Common myeloid progenitor, CD34-positive (primary cell): ENCODE data around the gene KRTAP6-2.

ENCODE experiments used
- CTCF ChIA-PET: fragments of 350-600 bp; sonication (Branson Sonifier 250); formaldehyde crosslinking; loops from one replicate; lab custom pipeline; 2021; ENCODE audit warnings: antibody characterized with exemption; lab: Charles Lee
- POLR2A ChIA-PET: fragments of 350-600 bp; sonication (Branson Sonifier 250); formaldehyde crosslinking; loops from one replicate; lab custom pipeline; 2021; ENCODE audit warnings: antibody characterized with exemption; lab: Charles Lee
- DNase-seq, 3 donors: peaks; one replicate each; pipeline versions ENCODE4 v3.0.0 to v3.0.0-alpha.2; 2013
- H3K27ac ChIP-seq, 2 experiments: 1 replicate in 1 of 2; 2 replicates in 1 of 2; pipeline ENCODE4 v1.7.0; 2013; ENCODE audit warnings: inconsistent platforms in 2 of 2, low read length in 2 of 2, mild to moderate bottlenecking in 2 of 2, low read depth in 1 of 2, moderate library complexity in 1 of 2; ENCODE audit not compliant: severe bottlenecking in 2 of 2, insufficient read depth in 1 of 2, poor library complexity in 1 of 2
- H3K27me3 ChIP-seq, 5 experiments: replicated peaks in 2 of 5; 1 replicate in 3 of 5; 2 replicates in 2 of 5; pipeline versions ENCODE4 v1.6.1 to v1.7.0; 2013; ENCODE audit warnings: low read length in 4 of 5, mild to moderate bottlenecking in 2 of 5, moderate library complexity in 2 of 5, inconsistent platforms in 1 of 5; ENCODE audit not compliant: insufficient read depth in 5 of 5, control insufficient read depth in 4 of 5
- H3K36me3 ChIP-seq, 4 experiments: 1 replicate in 2 of 4; 2 replicates in 2 of 4; pipeline versions ENCODE4 v1.6.1 to v1.7.0; 2013; ENCODE audit warnings: low read length in 3 of 4, control low read depth in 1 of 4, mild to moderate bottlenecking in 1 of 4; ENCODE audit not compliant: control insufficient read depth in 4 of 4, insufficient read depth in 4 of 4
- H3K4me1 ChIP-seq, 4 experiments: 1 replicate in 3 of 4; 2 replicates in 1 of 4; pipeline versions ENCODE4 v1.6.1 to v1.7.1; 2013; ENCODE audit warnings: low read length in 3 of 4, mild to moderate bottlenecking in 3 of 4, control low read depth in 1 of 4, inconsistent platforms in 1 of 4, moderate library complexity in 1 of 4; ENCODE audit not compliant: control insufficient read depth in 4 of 4, insufficient read depth in 4 of 4; ENCODE audit errors: control extremely low read depth in 1 of 4
- H3K4me3 ChIP-seq, 7 experiments: 1 replicate in 4 of 7; 2 replicates in 3 of 7; pipeline versions ENCODE4 v1.5.1 to v1.7.0; 2013; ENCODE audit warnings: mild to moderate bottlenecking in 7 of 7, low read length in 6 of 7, moderate library complexity in 6 of 7, inconsistent platforms in 2 of 7, low read depth in 2 of 7, control low read depth in 1 of 7; ENCODE audit not compliant: insufficient read depth in 4 of 7, control insufficient read depth in 1 of 7; ENCODE audit errors: extremely low read depth in 1 of 7
- H3K9me3 ChIP-seq, 5 experiments: 1 replicate in 4 of 5; 2 replicates in 1 of 5; pipeline versions ENCODE4 v1.6.1 to v1.7.1; 2013; ENCODE audit warnings: low read length in 4 of 5, mild to moderate bottlenecking in 2 of 5, inconsistent platforms in 1 of 5, low read depth in 1 of 5, moderate library complexity in 1 of 5; ENCODE audit not compliant: control insufficient read depth in 4 of 5, insufficient read depth in 2 of 5; ENCODE audit errors: control extremely low read depth in 1 of 5
- WGBS: methylation state at CpG from one replicate; pipeline ENCODE4 v1.1.5; 2013; ENCODE audit not compliant: insufficient coverage; 5-methylcytosine and 5-hydroxymethylcytosine counted together

Gene KRTAP6-2

GRCh38 chr21:30612132-30612531 lies 13.4 kb upstream of the KRTAP6-2 start:
- POLR2A ChIA-PET: no interaction called here

GRCh38 chr21:30605968-30606367 lies 7.3 kb upstream of the KRTAP6-2 start:
- POLR2A ChIA-PET: no interaction called here

More at GRCh38 chr21:30612132-30612531, 13.4 kb upstream of the KRTAP6-2 start:
- no peak overlapping the region for H3K27ac ChIP-seq
- 100% methylated on average over 1 of the region's 2 CpGs for WGBS
- no peak for DNase-seq
- H3K27me3 ChIP-seq: no peaks in the 10 kb centered on the region
- CTCF ChIA-PET: no interaction called here
- H3K36me3 ChIP-seq: no peaks in the 10 kb centered on the region
- H3K4me1 ChIP-seq: no peaks in the 10 kb centered on the region
- H3K9me3 ChIP-seq: no peaks in the 10 kb centered on the region
- H3K4me3 ChIP-seq: no peak overlapping the region

GRCh38 chr21:30600787-30601186 lies 2.1 kb upstream of the KRTAP6-2 start, which contains the start of gene KRTAP22-1:
TSS of gene KRTAP22-1 (plus strand) at chr21:30601087.
- no peaks in the 10 kb centered on the region for H3K9me3 ChIP-seq
- CTCF ChIA-PET: no interaction called here
- no peak within 1 kb of the TSS for H3K4me3 ChIP-seq
- no peak for DNase-seq
- H3K27me3 ChIP-seq: no peaks in the 10 kb centered on the region
- POLR2A ChIA-PET: no interaction called here
- WGBS: no CpG with 5 or more reads among the region's 1 CpG
- no peak within 1 kb of the TSS for H3K27ac ChIP-seq
- H3K4me1 ChIP-seq: no peaks in the 10 kb centered on the region
- no peaks in the 10 kb centered on the region for H3K36me3 ChIP-seq

More at GRCh38 chr21:30605968-30606367, 7.3 kb upstream of the KRTAP6-2 start:
- Histone ChIP-seq H3K4me1 (no peaks in the 10 kb centered on the region), H3K27me3 (no peaks in the 10 kb centered on the region), H3K9me3 (no peaks in the 10 kb centered on the region), H3K36me3 (no peaks in the 10 kb centered on the region), H3K4me3 (no peak overlapping the region), H3K27ac (no peak overlapping the region)
- 89% methylated on average over 2 of the region's 2 CpGs for WGBS
- CTCF ChIA-PET: no interaction called here
- no peak for DNase-seq

- no peak within 1 kb of the TSS for H3K4me3 ChIP-seq
- WGBS: 96% methylated on average over 3 of the region's 4 CpGs
- no peaks in the 10 kb centered on the region for H3K4me1 ChIP-seq
- POLR2A ChIA-PET: no interaction called here
- no peak for DNase-seq
- CTCF ChIA-PET: no interaction called here
- H3K27me3 ChIP-seq: no peaks in the 10 kb centered on the region
- no peaks in the 10 kb centered on the region for H3K9me3 ChIP-seq
- no peaks in the 10 kb centered on the region for H3K36me3 ChIP-seq
- no peak within 1 kb of the TSS for H3K27ac ChIP-seq
Observed at GRCh38 chr21:30592140-30592539, 6.6 kb downstream of the KRTAP6-2 start, which contains the start of gene KRTAP6-3. TSS of gene KRTAP6-3 (plus strand) at chr21:30592440. CDS start at chr21:30592446, 6 bp downstream.

GRCh38 chr21:30590297-30590696 lies 8.4 kb downstream of the KRTAP6-2 start, which contains the start of gene KRTAP22-2:
TSS of gene KRTAP22-2 (minus strand) at chr21:30590397.
- Histone ChIP-seq H3K36me3 (no peaks in the 10 kb centered on the region), H3K27me3 (no peaks in the 10 kb centered on the region), H3K27ac (no peak within 1 kb of the TSS), H3K9me3 (no peaks in the 10 kb centered on the region), H3K4me1 (no peaks in the 10 kb centered on the region), H3K4me3 (no peak within 1 kb of the TSS)
- CTCF ChIA-PET: no interaction called here
- no peak for DNase-seq
- POLR2A ChIA-PET: no interaction called here

- no peaks in the 10 kb centered on the region for H3K4me1 ChIP-seq
- no CpG with 5 or more reads among the region's 1 CpG for WGBS
- H3K9me3 ChIP-seq: no peaks in the 10 kb centered on the region
- ChIA-PET POLR2A (no interaction called here), CTCF (no interaction called here)
- no peak overlapping the region for H3K4me3 ChIP-seq
- no peak for DNase-seq
- H3K27ac ChIP-seq: no peak overlapping the region
- no peaks in the 10 kb centered on the region for H3K36me3 ChIP-seq
- H3K27me3 ChIP-seq: no peaks in the 10 kb centered on the region
Observed at GRCh38 chr21:30582870-30583269, 15.8 kb downstream of the KRTAP6-2 start.

- POLR2A ChIA-PET: no interaction called here
- Histone ChIP-seq H3K27me3 (no peaks in the 10 kb centered on the region), H3K27ac (no peak overlapping the region), H3K9me3 (no peaks in the 10 kb centered on the region), H3K4me1 (no peaks in the 10 kb centered on the region), H3K4me3 (no peak overlapping the region), H3K36me3 (no peaks in the 10 kb centered on the region)
- WGBS: 57% methylated on average over 2 of the region's 3 CpGs
- CTCF ChIA-PET: no interaction called here
- no peak for DNase-seq
Observed at GRCh38 chr21:30580132-30580531, 18.6 kb downstream of the KRTAP6-2 start.
